HG02571 (cell line): ENCODE data around the gene OR3A2.
"Not testable (repeated sequence)": the region's sequence is repeated elsewhere in the genome, so short reads cannot be mapped to it uniquely, and the experiment has no call there.

Source experiments
- ATAC-seq: cut with Tn5 transposase; IDR thresholded peaks from one replicate; pipeline ENCODE4 v1.9.1; 2021; ENCODE audit warnings: mild to moderate bottlenecking, moderate library complexity; ENCODE audit not compliant: unreplicated experiment

OR3A2 gene

DNA sequence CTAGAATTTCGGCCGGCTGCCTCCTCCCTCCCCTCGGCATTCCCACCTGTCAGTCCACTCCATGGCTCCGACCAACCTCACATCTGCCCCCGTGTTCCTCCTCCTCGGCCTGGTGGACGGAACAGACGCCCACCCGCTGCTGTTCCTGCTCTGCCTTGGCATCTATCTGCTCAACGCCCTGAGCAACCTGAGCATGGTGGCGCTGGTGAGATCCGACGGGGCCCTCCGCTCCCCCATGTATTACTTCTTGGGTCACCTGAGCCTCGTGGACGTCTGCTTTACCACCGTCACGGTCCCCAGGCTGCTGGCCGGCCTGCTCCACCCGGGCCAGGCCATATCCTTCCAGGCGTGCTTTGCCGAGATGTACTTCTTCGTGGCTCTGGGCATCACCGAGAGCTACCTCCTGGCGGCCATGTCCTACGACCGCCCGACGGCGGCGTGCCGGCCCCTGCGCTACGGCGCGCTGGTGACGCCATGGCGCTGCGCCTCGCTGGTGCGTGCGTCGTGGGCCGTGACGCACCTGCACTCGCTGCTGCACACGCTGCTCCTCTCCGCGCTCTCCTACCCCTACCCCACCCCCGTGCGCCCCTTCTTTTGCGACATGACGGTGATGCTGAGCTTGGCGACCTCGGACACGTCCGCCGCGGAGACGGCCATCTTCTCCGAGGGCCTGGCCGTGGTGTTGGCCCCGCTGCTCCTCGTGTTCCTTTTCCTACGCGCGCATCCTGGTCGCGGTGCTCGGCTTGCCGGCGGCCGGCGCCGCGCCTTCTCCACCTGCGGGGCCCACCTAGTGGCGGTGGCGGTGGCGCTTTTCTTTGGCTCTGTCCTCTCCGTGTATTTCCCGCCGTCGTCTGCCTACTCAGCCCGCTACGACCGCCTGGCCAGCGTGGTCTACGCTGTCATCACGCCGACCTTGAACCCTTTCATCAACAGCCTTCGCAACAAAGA, at the start of gene OR3A2:
Gene OR3A2 (minus strand): TSS at position 440 of the 948 bp plus-strand sequence.
- ATAC-seq: no peak

DNA sequence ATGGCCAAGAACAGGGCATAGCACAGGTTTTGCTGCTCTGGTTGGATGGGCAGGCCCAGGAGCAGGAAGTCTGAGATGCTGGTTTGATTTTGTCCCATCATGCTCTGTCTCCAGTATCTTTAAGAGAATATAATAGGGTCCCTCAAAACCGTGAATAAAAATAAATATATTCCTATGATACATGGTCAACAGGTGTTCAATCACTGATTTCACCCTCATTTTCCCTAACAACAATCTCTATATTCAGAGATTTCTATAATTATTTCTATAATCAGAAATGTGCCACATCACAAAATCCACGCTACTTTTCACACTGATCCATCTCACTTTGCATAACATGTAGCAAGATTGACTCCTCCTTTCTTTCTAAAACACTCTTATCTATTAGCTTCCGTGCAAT, 47.6 kb upstream of the OR3A2 start, which contains the start of gene OR1E2:
Gene OR1E2 (minus strand): TSS at position 101 of the 400 bp plus-strand sequence. CDS start 0 bp downstream, at position 101.
- no peak for ATAC-seq

DNA sequence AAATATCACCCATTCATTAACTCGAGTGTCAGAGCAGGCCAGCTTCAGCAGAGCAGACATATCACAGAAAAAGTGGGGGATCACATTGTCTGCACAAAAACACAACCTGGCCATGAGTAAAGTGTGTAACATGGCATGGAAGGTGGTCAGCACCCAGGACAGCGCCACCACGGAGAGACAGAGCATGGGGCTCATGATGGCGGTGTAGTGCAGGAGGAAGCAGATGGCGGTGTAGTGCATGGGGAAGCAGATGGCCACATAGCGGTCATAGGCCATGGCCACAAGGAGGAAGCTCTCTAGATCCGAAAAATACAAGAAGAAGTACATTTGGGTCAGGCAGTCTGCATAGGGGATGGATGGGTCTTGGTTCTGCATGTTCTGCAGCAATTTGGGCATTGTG, 47.1 kb upstream of the OR3A2 start:
- ATAC-seq: not testable (repeated sequence)

DNA sequence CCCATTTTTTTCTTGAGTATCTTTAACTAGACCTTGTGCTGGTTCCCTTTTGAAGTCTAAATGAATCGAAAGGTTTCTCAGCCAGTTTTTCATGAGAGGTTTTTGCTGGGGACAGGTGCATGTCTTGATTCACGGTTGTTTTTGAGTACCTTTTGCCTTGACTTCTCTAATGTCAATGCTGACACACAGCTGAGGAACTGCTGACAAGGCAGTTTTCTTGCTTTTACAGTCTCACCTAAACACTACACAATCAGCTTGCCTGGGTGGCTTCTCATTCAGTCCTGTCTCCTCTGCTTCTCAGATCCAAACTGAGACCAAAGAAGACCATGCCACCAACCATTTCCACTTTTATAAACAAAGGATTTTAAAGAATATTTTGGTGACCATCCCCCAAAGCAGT, 32.1 kb upstream of the OR3A2 start:
- no peak for ATAC-seq

DNA sequence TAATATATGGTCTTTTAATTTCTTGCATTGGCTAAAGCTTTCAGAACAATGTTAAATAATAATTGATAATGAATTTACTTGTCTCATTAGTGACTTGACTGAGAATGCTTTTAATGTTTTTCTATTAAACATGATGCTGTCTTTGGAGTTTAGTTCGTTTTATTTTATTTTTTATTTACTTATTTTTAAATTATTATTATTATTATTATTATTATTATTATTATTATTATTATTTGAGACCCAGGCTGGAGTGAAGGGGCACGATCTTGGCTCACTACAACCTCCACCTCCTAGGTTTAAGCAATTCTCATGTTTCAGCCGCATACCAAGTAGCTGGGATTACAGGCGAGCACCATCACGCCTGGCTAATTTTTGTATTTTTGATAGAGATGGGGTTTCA, 29.5 kb upstream of the OR3A2 start:
- no peak for ATAC-seq

DNA sequence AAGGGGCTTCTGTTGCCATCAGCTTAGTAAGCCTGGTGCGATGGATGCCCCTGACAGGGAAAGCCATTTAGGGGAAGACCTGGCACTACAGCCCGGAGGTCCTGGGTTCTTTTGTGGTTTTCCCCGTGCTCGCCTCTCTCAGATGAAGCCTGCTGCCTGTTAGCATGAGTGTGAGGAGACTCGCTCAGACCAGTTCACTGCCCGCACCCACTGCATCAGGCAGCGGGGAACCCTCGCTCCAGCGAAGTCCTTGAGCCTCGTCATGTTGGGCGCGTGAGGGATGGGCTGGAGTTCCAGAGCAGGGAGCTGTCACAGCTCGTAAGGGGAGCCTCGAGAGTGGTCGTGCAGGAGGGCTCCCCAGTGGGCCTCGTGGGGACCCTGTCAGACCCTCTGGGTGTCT, 26.1 kb upstream of the OR3A2 start:
- not testable (repeated sequence) for ATAC-seq

DNA sequence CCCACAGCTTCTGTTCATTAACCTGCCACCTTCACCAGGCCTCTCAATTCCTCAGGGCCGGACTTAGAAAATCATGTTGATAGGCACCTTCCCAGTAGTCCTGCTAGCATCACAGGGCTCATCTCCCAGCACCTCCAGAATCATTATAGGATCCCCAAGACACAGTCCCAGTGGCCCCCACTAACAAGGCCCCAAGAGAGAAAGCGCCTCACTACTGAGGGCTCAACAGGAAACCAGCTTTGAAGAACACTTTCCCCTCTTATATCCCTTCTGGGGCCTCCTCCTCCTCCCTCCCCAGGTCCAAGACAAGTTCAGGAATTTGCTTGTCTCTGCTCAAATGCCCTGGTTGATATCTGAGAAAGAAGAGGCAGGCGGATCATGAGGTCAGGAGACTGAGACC, 25.0 kb upstream of the OR3A2 start, which contains the start of gene OR3A3:
Gene OR3A3 (plus strand): TSS at position 301 of the 400 bp plus-strand sequence.
- no peak for ATAC-seq

DNA sequence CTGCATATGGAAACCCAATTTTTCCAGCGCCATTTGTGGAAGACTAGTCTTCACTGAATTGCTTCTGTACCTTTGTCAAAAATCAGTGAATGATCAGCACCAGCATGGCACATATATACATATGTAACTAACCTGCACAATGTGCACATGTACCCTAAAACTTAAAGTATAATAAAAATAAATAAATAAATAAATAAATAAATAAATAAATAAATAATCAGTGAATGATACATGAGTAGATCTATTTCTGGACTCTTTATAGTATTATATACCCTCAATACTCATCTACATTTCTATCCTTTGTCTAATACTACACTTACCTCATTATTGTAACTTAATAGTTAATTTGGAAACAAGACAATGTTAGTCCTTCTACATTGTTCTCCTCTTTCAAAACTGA, 17.7 kb upstream of the OR3A2 start:
- not testable (repeated sequence) for ATAC-seq

DNA sequence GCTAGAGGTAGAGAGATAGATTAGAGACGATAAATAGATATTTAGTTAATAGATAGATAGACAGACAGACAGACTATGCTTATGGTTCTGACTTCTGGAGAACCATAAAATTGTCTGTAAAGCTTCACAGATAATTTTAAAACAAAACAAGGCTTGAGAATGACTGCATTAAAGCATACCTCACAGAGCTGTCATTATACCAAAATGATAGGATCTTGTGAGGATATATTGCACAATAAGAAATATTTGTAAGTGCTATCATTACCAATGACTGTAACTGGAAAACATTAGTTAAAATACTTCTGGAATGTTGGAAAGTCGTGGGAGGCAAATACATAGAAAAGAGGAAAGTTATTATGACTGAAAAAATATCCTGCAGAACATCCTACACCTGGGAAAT, 15.7 kb upstream of the OR3A2 start:
- ATAC-seq: no peak

DNA sequence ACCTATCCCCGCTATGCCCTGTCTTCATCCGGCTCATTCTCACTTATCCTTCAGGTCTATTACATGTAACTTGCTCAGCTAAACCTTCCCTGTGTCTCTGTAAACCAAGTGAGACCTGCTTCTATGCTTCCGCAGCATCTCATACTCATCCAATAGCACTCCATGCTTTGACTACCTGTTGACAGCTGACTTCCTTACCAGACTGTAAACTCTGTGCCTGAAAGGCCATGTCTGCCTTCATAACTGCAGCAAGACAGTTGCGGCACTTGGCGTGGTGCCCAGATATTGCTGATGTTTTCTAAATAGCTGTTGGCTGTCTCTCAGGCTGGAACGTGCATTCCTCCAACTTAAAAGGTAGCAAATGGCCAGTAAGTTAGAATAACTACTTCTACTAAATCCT, 13.9 kb upstream of the OR3A2 start:
- no peak for ATAC-seq

DNA sequence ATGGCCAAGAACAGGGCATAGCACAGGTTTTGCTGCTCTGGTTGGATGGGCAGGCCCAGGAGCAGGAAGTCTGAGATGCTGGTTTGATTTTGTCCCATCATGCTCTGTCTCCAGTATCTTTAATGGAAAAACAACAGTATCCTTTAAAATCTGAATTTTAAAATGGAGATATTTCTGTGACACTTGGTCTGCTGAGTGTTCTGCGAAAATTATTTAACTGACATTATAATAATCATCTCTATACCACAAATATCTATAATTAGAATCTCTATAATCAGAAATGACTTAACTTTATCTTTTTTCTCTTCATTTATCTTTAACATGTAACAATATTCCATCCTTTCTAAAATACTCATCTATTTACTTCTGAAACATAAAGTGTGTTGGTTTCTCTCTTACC, 12.2 kb upstream of the OR3A2 start, which contains the start of gene OR1E1:
Gene OR1E1 (minus strand): TSS at position 101 of the 400 bp plus-strand sequence. CDS start 0 bp downstream, at position 101.
- no peak for ATAC-seq

DNA sequence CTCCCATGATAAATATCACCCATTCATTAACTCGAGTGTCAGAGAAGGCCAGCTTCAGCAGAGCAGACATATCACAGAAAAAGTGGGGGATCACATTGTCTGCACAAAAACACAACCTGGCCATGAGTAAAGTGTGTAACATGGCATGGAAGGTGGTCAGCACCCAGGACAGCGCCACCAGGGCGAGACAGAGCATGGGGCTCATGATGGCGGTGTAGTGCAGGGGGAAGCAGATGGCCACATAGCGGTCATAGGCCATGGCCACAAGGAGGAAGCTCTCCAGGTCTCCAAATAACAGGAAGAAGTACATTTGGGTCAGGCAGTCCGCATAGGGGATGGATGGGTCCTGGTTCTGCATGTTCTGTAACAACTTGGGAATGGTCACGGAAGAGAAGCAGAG, 11.7 kb upstream of the OR3A2 start:
- ATAC-seq: not testable (repeated sequence)

DNA sequence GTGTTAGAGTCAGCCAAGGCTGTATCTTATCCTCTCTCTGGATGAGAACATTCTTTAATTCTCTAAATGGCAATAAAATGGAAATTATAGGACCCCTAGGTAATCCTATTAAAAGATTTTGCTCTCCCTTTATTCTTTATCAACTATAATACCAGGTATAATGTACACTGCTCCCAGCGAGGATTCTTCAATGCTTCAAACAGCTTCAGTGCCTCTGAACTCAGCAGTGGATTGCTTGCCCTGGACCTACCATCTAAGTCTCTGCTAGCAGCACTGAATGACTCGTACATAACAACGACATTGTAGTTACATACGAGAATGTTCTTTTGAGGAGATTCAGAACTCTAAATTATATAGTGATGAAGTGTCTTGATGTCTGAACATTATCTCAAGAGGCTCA, 3.7 kb upstream of the OR3A2 start:
- ATAC-seq: no peak

DNA sequence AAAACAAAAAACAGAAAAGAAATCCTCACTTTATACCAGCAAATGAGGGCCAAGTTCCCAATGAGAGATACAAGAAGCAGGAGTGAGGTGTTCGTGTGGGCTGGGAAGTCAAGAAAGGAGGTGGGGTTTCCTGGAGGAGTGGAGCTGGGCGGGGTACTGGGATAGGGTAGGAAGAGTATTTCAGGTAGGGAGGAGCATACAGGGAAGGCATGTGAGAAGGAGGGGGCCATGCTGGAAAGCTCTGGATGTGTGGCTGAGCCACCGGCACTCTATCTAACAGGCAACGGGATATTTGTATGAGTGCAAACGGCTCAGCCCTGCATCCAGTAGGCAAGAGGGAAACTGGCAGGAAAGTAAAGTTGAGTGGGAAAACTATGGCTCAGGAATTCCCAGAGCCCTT, 4.2 kb downstream of the OR3A2 start:
- no peak for ATAC-seq

DNA sequence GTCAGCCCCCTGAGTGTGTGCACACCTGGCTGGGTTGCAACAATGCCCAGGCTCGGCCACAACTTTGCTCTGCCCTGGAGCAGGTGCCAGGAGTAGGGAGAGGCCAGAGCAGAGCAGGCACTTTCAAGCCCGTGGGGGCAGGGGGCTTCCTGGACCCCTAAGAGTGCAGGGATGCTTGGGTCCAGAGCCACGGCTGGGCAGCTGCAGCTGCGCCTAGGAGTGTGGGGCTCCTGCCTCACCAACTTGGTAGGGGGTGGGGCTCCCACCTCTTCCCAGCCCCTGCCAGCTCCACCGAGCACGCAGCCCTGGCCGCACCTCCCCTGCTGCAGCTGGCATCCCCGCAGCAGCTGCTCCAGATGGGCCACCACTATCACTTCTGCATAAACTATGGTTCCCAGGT, 7.8 kb downstream of the OR3A2 start:
- ATAC-seq: no peak

DNA sequence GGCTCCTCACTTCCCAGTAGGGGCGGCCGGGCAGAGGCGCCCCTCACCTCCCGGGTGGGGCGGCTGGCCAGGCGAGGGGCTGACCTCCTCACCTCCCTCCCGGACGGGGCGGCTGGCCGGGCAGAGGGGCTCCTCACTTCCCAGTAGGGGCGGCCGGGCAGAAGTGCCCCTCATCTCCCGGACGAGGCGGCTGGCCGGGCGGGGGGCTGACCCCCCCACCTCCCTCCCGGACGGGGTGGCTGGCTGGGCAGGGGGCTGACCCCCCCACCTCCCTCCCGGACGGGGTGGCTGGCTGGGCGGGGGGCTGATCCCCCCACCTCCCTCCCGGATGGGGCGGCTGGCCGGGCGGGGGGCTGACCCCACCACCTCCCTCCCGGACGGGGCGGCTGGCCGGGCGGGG, 14.9 kb downstream of the OR3A2 start:
- not testable (repeated sequence) for ATAC-seq

DNA sequence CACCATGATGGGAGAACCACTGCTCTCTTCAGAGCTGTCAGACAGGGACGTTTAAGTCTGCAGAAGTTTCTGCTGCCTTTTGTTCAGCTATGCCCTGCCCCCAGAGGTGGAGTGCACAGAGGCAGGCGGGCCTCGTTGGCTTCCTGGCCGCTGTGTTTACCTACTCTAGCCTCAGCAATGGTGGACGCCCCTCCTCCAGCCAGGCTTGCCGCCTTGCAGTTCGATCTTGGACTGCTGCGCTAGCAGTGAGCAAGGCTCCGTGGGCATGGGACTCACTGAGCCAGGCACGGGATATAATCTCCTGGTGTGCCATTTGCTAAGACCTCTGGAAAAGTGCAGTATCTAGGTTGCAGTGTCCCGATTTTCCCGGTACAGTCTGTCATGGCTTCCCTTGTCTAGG, 43.3 kb downstream of the OR3A2 start:
- ATAC-seq: not testable (repeated sequence)

DNA sequence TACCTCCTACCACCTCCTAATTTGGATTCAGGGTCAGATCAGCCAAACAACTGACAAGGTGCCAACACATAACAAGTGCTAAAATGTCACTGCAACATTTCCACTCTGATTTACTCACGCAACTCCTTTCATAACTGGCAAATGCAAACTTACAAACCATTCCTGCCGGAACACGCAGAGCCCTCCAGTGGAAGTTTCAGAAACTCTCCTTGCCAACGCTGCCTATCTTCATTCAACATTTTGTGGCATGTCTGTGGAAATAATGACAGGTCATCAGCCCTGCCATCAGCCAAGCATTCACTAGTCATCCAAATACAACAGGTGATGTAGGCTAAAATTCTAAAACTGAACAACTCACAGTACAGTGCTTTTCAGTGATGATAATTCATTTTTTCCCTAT, 50.2 kb downstream of the OR3A2 start:
- ATAC-seq: no peak

DNA sequence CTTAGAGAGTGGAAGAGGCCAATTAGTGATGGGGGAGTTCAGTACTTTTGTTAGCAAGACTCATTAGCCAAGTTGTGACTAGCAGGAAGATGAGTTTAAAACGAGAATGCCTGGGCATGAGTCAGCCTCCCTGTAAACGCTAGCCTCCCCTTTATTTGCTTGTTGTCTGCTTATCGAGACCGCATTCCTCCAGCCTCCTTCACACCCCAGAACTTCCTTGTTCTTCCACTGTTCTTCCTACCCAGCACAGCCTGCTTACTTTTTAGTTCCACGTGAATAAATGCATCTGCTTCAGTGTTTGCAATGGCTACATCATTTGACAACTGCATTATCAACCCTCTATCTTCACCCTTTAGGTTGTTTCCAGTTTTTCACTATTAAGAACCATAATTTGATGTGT, 67.8 kb downstream of the OR3A2 start:
- ATAC-seq: no peak

DNA sequence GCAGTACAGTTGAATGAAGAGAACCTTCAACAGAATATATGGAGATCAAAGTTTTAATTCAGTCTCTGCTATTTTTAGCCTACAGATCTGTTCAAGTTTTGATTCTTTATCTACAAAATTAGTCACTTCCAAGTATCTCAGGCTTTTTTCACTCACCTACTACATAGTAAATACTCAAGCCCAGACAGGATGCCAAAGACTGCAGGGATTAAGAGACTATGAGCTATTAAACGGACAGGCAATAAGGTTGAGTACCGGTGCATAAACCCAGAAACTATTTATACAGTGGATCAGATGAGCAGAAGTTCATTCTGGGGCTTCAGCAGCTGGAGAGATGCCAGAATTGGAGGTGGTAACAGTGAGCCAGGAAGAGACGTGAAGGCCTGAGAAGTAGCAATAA, 69.3 kb downstream of the OR3A2 start:
- no peak for ATAC-seq

DNA sequence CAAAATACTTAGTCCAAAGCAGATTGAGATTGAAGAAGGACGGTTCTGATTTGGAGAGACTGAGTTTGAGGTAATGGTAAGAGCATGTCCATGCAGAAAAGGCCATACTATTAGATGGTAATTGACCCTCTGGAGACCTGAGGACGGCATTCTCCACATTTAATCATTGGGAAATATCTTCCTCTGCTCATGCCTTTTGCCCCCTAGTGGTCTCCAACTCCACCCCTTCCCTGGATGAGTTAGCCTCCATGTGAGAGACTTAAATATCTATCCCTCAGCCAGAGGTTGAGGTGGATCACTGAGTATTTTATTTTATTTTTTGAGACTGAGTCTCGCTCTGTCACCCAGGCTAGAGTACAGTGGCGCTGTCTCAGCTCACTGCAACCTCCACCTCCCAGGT, 77.5 kb downstream of the OR3A2 start:
- ATAC-seq: no peak

DNA sequence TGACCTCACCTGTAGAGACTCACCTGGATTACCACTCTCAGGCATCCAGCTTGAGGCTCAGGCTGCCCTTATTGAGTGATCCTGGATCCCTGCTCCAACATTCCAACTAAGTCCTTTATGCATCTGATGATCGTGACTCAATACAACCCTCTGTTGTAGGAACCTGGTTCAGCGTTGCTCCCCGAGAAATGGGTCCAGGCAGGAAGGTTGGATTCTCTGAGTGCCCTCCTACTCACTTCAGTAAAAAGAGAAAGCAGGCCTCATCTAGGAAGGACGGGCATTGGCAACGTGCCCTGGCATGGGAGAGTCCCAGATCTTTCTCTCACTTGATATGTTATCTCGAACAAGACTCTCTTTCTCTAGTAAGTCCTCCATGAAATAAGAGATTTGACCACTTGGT, 87.8 kb downstream of the OR3A2 start, which contains the start of gene OR3A1:
Gene OR3A1 (minus strand): TSS at position 101 of the 400 bp plus-strand sequence. CDS start 5,778 bp downstream, outside the sequence.
- no peak for ATAC-seq
